Central memory CD8-positive, alpha-beta T cell (primary cell): Measurements from ENCODE around the gene EHBP1L1.
A peak's percentile ranks its signal among the peaks of the same experiment; 100 is the strongest.
"Not testable (repeated sequence)": the region's sequence is repeated elsewhere in the genome, so short reads cannot be mapped to it uniquely, and the experiment has no call there.

Source experiments
- ATAC-seq: fragments of 150-1000 bp; cut with Tn5 transposase; replicated peaks from 2 replicates; pipeline ENCODE4 v1.10.0; 2022; ENCODE audit warnings: mild to moderate bottlenecking, moderate FRiP score, moderate number of reproducible peaks; ENCODE audit not compliant: poor library complexity, severe bottlenecking; ENCODE audit errors: extremely low read depth
- DNase-seq, 2 donors: peaks; one replicate each; pipeline ENCODE4 v3.0.0; 2021; ENCODE audit warnings: low spot score in 2 of 2
- H3K27ac Mint-ChIP-seq: one replicate; pipeline ENCODE4 v1.8.0; 2022; ENCODE audit warnings: low read depth, mild to moderate bottlenecking, moderate library complexity, mixed read lengths
- H3K27me3 Mint-ChIP-seq: one replicate; pipeline ENCODE4 v1.8.0; 2022; ENCODE audit warnings: mixed read lengths
- H3K36me3 Mint-ChIP-seq: one replicate; pipeline ENCODE4 v1.8.0; 2022; ENCODE audit warnings: mild to moderate bottlenecking, moderate library complexity, mixed read lengths; ENCODE audit not compliant: insufficient read depth
- H3K4me1 Mint-ChIP-seq: one replicate; pipeline ENCODE4 v1.8.0; 2022; ENCODE audit warnings: mixed read lengths
- H3K4me3 Mint-ChIP-seq: one replicate; pipeline ENCODE4 v1.8.0; 2022; ENCODE audit warnings: mild to moderate bottlenecking, moderate library complexity, mixed read lengths
- H3K9me3 Mint-ChIP-seq: one replicate; pipeline ENCODE4 v1.8.0; 2022; ENCODE audit warnings: mixed read lengths

The EHBP1L1 gene

DNA sequence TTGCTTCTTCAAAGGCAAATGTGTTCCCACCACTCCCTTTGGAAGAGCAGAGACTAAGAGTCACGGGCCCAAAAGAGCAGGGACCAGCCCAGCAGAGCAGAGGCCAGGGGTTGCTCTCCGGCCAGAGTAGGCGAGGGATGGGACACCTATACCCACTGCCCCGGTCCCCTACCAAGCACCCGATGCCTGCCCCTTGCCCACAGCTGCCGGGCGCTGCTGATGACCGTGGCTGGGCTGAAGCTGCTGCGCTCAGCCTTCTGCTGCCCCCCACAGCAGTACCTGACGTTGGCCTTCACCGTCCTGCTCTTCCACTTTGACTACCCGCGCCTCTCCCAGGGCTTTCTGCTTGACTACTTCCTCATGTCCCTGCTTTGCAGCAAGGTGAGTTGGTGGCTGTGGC, 51.3 kb downstream of the EHBP1L1 start:
- Mint-ChIP-seq H3K9me3 (no peaks in the 10 kb centered on the region), H3K36me3 (peaks cover 19% of the 10 kb centered on the region), H3K27me3 (no peaks in the 10 kb centered on the region), H3K4me3 (no peak overlapping the region), H3K4me1 (peaks cover 11% of the 10 kb centered on the region), H3K27ac (no peak overlapping the region)
- DNase-seq (no peak), ATAC-seq (no peak)

- H3K27me3 Mint-ChIP-seq: no peaks in the 10 kb centered on the region
- peaks cover 14% of the 10 kb centered on the region for H3K36me3 Mint-ChIP-seq
- ATAC-seq: no peak
- no peak overlapping the region for H3K27ac Mint-ChIP-seq
- DNase-seq: no peak
- H3K4me3 Mint-ChIP-seq: no peak overlapping the region
- no peaks in the 10 kb centered on the region for H3K9me3 Mint-ChIP-seq
- peaks cover 16% of the 10 kb centered on the region for H3K4me1 Mint-ChIP-seq
Measured at GRCh38 chr11:65629579-65629978, 53.7 kb downstream of the EHBP1L1 start.

DNA sequence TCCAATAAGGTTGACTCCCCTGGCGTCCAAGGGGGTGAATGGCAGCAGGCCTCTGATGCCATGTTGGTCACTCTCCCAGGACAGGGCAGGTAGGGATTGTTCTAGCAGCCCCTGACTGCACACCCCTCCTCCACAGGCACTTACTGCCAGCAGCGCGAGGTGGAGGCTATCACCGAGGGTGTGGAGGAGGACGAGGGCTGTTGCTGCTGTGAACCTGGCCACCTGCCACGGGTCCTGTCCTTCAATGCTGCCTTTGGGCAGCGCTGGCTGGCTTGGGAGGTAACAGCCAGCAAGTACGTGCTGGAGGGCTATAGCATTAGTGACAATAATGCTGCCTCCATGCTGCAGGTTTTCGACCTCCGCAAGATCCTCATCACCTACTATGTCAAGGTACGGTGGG, 54.4 kb downstream of the EHBP1L1 start:
- Mint-ChIP-seq H3K27ac (peak overlapping the region; percentile 49), H3K4me1 (peaks cover 16% of the 10 kb centered on the region), H3K9me3 (no peaks in the 10 kb centered on the region), H3K4me3 (no peak overlapping the region), H3K36me3 (peaks cover 18% of the 10 kb centered on the region), H3K27me3 (no peaks in the 10 kb centered on the region)
- ATAC-seq: no peak
- DNase-seq: no peak

DNA sequence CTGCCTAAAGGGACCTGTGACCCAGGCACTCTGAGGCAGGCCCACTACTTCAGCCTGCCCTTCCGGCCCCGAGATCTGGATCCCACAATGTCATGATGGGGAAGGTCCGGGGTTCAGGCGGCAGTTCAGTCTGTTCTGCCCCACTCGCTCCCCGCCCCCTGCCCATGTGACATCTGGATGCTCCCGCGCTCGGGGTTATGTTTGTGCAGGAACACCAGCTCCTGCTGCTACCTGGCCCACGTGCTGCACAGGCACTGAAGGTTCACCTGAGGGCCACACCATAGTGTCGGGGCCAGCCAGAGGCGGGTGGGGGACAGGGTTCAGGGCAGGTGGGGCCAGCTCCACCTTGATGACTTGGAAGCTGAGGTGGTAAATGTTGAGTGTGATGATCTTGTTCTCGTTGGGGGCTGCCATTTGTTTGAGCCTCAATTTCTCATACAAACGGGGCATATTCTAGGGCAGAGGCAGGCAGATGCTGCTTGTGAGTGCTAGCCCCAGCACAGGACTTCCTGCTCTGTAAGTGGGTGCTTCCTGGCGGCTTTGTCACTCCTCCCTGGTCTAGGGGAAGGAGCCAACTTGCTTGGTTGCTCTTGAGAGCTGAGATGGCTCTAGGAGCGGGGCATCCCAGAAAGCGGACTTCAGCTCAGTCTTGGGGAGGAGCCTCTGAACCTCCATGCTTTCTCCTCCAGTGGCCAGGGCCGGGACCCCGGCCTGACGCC, 57.7 kb downstream of the EHBP1L1 start:
- Mint-ChIP-seq H3K27me3 (no peaks in the 10 kb centered on the region), H3K27ac (peak overlapping the region; percentile 41), H3K4me1 (peaks cover 9% of the 10 kb centered on the region), H3K4me3 (peak overlapping the region; percentile 10), H3K36me3 (peaks cover 35% of the 10 kb centered on the region), H3K9me3 (no peaks in the 10 kb centered on the region)
- ATAC-seq (no peak), DNase-seq (no peak)

- Mint-ChIP-seq H3K36me3 (peaks cover 40% of the 10 kb centered on the region), H3K27me3 (no peaks in the 10 kb centered on the region), H3K9me3 (no peaks in the 10 kb centered on the region), H3K4me1 (peaks cover 15% of the 10 kb centered on the region), H3K27ac (peak overlapping the region; percentile 41), H3K4me3 (no peak overlapping the region)
- no peak for DNase-seq
- no peak for ATAC-seq
Measured at GRCh38 chr11:65634109-65634436, 58.2 kb downstream of the EHBP1L1 start.

DNA sequence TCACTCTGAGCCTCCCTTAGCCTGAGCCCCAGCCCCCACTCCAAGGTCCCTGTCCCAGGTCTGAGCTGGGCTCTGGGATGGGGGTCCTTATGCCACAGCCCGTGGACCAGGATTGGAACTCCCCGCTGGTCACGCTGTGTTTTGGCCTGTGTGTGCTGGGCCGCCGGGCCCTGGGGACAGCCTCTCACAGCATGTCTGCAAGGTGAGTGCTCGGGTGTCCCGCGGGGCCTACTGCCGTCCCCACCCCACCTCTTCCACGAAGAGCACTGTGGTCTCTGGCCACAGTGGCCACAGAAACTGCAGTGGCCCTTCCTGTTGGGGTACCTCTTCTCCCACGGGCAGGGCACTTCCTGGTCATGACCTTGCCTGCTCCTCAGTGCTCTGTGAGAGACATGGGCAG, 58.6 kb downstream of the EHBP1L1 start:
- no peaks in the 10 kb centered on the region for H3K27me3 Mint-ChIP-seq
- DNase-seq: no peak

GRCh38 chr11:65634905-65635731, 59.3 kb downstream of the EHBP1L1 start:
- peaks cover 48% of the 10 kb centered on the region for H3K36me3 Mint-ChIP-seq
- H3K4me3 Mint-ChIP-seq: no peak overlapping the region
- H3K4me1 Mint-ChIP-seq: peaks cover 25% of the 10 kb centered on the region
- no peaks in the 10 kb centered on the region for H3K9me3 Mint-ChIP-seq
- DNase-seq: no peak
- no peak overlapping the region for H3K27ac Mint-ChIP-seq
- no peaks in the 10 kb centered on the region for H3K27me3 Mint-ChIP-seq
- ATAC-seq: no peak

More for the DNA sequence above, 58.6 kb downstream of the EHBP1L1 start:
- Mint-ChIP-seq H3K4me3 (no peak overlapping the region), H3K9me3 (no peaks in the 10 kb centered on the region), H3K27ac (no peak overlapping the region), H3K4me1 (peaks cover 18% of the 10 kb centered on the region), H3K36me3 (peaks cover 43% of the 10 kb centered on the region)
- no peak for ATAC-seq

DNA sequence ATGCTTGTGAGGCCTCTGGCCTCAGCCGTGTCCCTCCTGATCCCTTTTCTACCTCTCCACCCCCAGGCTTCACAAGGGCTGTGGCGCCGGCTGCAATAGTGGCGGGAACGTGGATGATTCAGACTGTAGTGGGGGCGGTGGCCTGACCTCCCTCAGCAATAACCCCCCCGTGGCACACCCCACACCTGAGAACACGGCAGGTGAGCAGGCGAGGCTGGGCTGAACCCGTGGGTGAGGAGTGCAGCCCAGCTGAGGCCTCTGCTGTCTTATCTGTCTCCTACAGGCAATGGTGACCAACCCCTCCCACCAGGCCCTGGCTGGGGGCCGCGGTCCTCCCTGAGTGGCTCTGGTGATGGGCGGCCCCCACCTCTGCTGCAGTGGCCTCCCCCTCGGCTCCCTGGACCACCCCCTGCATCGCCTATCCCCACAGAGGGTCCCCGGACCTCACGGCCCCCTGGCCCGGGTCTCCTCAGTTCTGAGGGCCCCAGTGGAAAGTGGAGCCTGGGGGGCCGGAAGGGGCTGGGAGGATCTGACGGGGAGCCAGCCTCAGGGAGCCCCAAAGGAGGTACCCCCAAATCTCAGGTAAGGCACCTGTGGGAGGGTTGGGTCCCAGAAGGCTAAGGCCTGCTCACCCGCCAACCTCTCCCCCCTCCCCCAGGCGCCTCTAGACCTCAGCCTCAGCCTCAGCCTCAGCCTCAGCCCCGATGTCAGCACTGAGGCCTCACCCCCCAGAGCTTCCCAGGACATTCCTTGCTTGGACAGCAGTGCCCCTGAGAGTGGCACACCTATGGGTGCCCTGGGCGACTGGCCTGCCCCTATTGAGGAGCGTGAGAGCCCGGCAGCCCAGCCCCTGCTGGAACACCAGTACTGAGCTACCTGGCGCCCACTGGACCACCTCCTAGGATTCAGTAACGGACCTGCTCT, 60.5 kb downstream of the EHBP1L1 start:
- no peak for ATAC-seq
- no peak for DNase-seq
- no peaks in the 10 kb centered on the region for H3K27me3 Mint-ChIP-seq
- H3K36me3 Mint-ChIP-seq: peaks cover 51% of the 10 kb centered on the region
- H3K4me3 Mint-ChIP-seq: peak overlapping the region; percentile 86
- H3K9me3 Mint-ChIP-seq: no peaks in the 10 kb centered on the region
- H3K4me1 Mint-ChIP-seq: peaks cover 29% of the 10 kb centered on the region
- peak overlapping the region; percentile 98 for H3K27ac Mint-ChIP-seq

DNA sequence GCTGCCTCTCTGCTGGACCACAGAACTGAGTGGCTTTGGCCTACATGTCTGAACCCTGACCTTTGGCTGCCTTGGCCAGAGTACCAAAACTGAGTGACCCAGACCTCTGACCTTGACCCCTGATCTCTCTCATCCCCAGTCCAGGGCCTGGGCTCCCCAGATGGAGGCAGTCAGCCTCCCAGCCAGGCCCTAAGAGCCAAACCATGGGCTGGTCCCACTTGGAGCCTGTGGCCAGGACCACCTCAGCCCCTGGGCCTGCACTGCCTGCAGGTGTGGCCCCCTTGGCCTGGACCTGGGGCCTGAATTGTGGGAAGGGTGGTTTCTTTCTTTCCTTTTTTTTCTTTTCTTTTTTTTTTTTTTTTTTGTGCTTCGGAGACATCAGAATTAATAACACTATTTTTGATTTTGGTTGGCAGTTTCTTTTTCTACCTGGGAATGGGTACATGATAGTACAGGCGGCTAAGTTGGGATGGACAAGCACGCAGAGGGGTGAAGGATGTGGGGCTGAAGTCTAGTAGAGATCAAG, 61.2 kb downstream of the EHBP1L1 start:
- Mint-ChIP-seq H3K27ac (peak overlapping the region; percentile 98), H3K9me3 (no peaks in the 10 kb centered on the region), H3K27me3 (no peaks in the 10 kb centered on the region), H3K4me1 (peaks cover 35% of the 10 kb centered on the region), H3K4me3 (peak overlapping the region; percentile 86), H3K36me3 (peaks cover 56% of the 10 kb centered on the region)
- DNase-seq (no peak), ATAC-seq (no peak)

DNA sequence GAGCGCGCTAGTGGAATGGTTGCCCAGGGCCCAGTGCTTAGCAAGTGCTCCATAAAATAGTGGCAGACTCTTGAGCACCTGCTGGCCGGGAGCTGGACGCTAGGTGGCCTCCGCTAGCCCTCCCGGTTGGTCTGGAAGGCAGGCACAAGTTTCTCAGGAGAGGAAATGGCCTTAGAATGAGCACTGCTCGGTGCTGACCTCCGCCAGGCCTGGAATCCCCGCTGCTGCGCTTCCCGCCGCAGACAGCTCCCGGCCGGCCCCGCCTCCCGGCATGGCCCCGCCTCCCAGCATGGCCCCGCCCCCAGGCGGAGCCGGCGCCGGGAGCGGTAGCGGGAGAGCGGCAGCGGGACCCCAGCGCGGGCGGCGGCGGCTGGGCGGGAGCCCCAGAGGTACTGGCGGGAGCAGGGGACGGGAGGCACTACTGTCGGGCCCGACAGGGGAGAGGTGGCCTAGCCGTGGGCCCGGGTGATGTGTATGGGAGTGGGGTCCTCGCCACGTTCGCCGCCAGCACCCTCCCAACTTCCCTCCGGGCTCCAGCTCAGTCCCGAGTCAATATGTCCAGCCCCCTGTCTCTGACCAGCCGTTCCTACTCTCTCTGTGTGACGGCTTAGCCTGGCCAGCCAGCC, 62.1 kb downstream of the EHBP1L1 start, which contains the start of gene SIPA1:
Gene SIPA1 (plus strand): TSS at position 308 of the 626 bp plus-strand sequence. CDS start 2,821 bp downstream, outside the sequence.
- ATAC-seq (peak; percentile 26), DNase-seq (peak; percentile 68 to 70)
- Mint-ChIP-seq H3K27me3 (no peaks in the 10 kb centered on the region), H3K36me3 (peaks cover 58% of the 10 kb centered on the region), H3K4me1 (peaks cover 35% of the 10 kb centered on the region), H3K9me3 (no peaks in the 10 kb centered on the region), H3K4me3 (peak within 1 kb of the TSS; percentile 86), H3K27ac (peak within 1 kb of the TSS; percentile 98)

DNA sequence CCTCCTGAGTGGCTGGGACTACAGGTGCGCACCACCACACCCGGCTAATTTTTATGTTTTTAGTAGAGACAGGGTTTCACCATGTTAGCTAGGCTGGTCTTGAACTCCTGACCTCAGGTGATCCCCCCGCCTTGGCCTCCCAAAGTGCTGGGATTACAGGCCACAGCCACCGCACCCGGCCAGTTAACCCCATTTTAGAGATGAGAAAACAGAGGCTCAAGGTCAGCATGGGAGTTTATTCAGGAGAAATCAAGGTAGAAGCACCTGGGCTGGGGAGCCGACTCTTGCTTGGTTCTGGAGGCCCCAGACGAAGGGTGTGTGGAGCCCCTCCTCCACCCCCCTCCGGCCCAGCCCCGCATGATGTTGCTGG, 63.4 kb downstream of the EHBP1L1 start:
- peaks cover 39% of the 10 kb centered on the region for H3K4me1 Mint-ChIP-seq
- H3K27ac Mint-ChIP-seq: peak overlapping the region; percentile 98
- not testable (repeated sequence) for DNase-seq, H3K27me3 Mint-ChIP-seq, ATAC-seq, H3K9me3 Mint-ChIP-seq
- peak overlapping the region; percentile 86 for H3K4me3 Mint-ChIP-seq
- H3K36me3 Mint-ChIP-seq: peaks cover 69% of the 10 kb centered on the region
